Lower leg skin (tissue), 3 donors: ENCODE data around the gene ZNF808.
"Not testable (repeated sequence)": the region's sequence is repeated elsewhere in the genome, so short reads cannot be mapped to it uniquely, and the experiment has no call there.

Source experiments
- POLR2A ChIP-seq, 2 donors: fragments of 450-650 bp; IDR thresholded peaks; one replicate each; pipeline ENCODE4 v1.6.1; 2016 to 2017; ENCODE audit warnings: antibody characterized with exemption in 2 of 2, mild to moderate bottlenecking in 1 of 2, moderate library complexity in 1 of 2
- TF ChIP-seq, protein P1 (sequence below), 3 donors: fragments of 450-650 bp; IDR thresholded peaks; one replicate each; pipeline ENCODE4 v1.5.1; 2016; ENCODE audit warnings: antibody characterized with exemption in 3 of 3, mild to moderate bottlenecking in 3 of 3, moderate library complexity in 2 of 3

- TF ChIP-seq, protein P1, sequence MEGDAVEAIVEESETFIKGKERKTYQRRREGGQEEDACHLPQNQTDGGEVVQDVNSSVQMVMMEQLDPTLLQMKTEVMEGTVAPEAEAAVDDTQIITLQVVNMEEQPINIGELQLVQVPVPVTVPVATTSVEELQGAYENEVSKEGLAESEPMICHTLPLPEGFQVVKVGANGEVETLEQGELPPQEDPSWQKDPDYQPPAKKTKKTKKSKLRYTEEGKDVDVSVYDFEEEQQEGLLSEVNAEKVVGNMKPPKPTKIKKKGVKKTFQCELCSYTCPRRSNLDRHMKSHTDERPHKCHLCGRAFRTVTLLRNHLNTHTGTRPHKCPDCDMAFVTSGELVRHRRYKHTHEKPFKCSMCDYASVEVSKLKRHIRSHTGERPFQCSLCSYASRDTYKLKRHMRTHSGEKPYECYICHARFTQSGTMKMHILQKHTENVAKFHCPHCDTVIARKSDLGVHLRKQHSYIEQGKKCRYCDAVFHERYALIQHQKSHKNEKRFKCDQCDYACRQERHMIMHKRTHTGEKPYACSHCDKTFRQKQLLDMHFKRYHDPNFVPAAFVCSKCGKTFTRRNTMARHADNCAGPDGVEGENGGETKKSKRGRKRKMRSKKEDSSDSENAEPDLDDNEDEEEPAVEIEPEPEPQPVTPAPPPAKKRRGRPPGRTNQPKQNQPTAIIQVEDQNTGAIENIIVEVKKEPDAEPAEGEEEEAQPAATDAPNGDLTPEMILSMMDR (IDR thresholded peaks at IDR 0.05), result not testable (repeated sequence)
- TF ChIP-seq POLR2A (IDR thresholded peaks at IDR 0.05), result not testable (repeated sequence)
These were observed 11.3 kb downstream of the ZNF808 start for GRCh38 chr19:52538815-52539214.
